ENCODE results near the gene PLXNC1.

DNA sequence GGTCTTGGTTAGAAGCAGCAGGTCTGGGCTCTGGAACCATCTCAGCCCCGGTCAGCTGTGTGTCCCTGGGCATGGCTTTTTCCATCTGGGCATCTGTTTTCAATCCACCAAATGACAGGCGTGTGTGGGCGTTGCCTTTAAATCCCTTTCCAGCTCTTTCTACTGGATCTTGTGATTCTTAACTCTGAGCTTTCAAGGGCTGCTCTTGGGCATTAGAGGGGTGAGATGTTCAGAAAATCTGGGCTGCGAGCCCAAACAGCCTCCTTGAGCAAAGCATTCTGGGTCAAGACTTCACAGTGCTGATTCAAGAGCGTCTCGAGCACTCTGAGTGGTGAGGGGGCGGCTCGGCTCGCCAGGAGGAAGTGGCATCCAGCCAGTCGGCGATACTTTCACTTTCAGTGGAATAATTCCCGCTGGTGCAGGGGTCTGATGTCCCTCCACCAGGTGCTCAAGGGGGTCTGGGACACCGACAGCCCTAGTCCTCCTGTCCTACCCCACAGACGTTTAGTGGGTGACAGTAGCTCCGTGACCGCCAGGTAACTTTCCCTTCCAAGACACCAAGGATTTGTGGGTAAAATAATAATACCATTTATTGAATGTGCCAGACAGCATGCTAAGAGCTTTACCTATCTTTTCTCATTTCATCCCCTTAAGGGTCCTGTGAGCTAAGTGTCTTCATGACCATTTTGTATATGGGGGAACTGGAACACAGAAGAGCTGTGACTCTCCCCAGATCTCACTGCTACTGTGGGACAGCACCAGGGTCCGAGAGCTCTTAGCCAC is 114.0 kb downstream of the PLXNC1 start:
- TF ChIP-seq CTCF (IDR thresholded peaks at IDR 0.05) (no peak), EZH2 (IDR thresholded peaks at IDR 0.05; ENCODE audit: borderline replicate concordance, insufficient read depth, low read depth, low read length, poor library complexity, severe bottlenecking) (no peak)

Data from B cell (primary cell).